GM12878 (cell line): ENCODE data around the gene PDZD2. TPM values are rescaled to one million over a fixed set of nuclear protein-coding genes. Genes with fewer than 3 reads are reported as not detected.

Source experiments
- ATAC-seq: fragments of 200-7000 bp; cut with Tn5 transposase; 3 replicates; pipeline ENCODE4 v1.9.1; 2020; ENCODE audit warnings: mild to moderate bottlenecking, moderate library complexity
- BruUV-seq: library from RNA; stranded (reverse); fragments of 400-500 nt; replicated peaks from 2 replicates; lab custom pipeline; 2021; lab: Mats Ljungman, UMichigan
- CTCF ChIA-PET: fragments of 300-600 bp; sonication (Branson Sonifier 250); formaldehyde crosslinking; extraction: SDS; loops from one replicate; lab custom pipeline; 2021; ENCODE audit warnings: inconsistent platforms; lab: Yijun Ruan, JAX
- POLR2A ChIA-PET: fragments of 350-600 bp; formaldehyde crosslinking; extraction: SDS; loops from one replicate; lab custom pipeline; 2021; ENCODE audit warnings: inconsistent platforms; lab: Charles Lee
- RAD21 ChIA-PET: fragments of 300-600 bp; sonication (Branson Sonifier 250); formaldehyde crosslinking; loops from one replicate; lab custom pipeline; 2023; ENCODE audit warnings: antibody characterized with exemption; ENCODE audit not compliant: unreplicated experiment; lab: Charles Lee
- SMC1A ChIA-PET: fragments of 300-600 bp; sonication (Branson Sonifier 250); formaldehyde crosslinking; loops from one replicate; lab custom pipeline; 2023; ENCODE audit not compliant: unreplicated experiment, uncharacterized antibody; lab: Charles Lee
- DNase-seq: peaks from one replicate; pipeline ENCODE4 v3.0.0-alpha.2; 2011; ENCODE audit warnings: low read depth, low spot score
- FAIRE-seq: peaks from 3 replicates; lab custom pipeline; 2011; peaks lifted over from hg19 to GRCh38; lab: Jason Lieb, UNC
- H2AFZ ChIP-seq: 2 replicates; pipeline ENCODE4 v1.6.0; 2011; ENCODE audit warnings: low read depth, low read length, control low read depth; ENCODE audit not compliant: control insufficient read depth
- H3K27ac ChIP-seq: 2 replicates; pipeline ENCODE4 v1.5.1; 2011; ENCODE audit warnings: control low read depth; ENCODE audit not compliant: control insufficient read depth, insufficient read depth
- H3K27me3 ChIP-seq, 2 experiments: replicated peaks in 1 of 2; 2 replicates each; pipeline versions ENCODE4 v1.6.0 to v1.6.1; 2011; ENCODE audit warnings: low read length in 1 of 2; ENCODE audit not compliant: control insufficient read depth in 2 of 2, insufficient read depth in 2 of 2
- H3K36me3 ChIP-seq, 2 experiments: 2 replicates each; pipeline ENCODE4 v1.5.1; 2011; ENCODE audit warnings: low read length in 1 of 2; ENCODE audit not compliant: control insufficient read depth in 2 of 2, insufficient read depth in 2 of 2
- H3K4me1 ChIP-seq: 2 replicates; pipeline ENCODE4 v1.6.1; 2011; ENCODE audit warnings: mild to moderate bottlenecking, low read length, moderate library complexity, mixed read lengths; ENCODE audit not compliant: control insufficient read depth, insufficient read depth
- H3K4me2 ChIP-seq: 2 replicates; pipeline ENCODE4 v1.6.0; 2011; ENCODE audit warnings: control low read depth; ENCODE audit not compliant: control insufficient read depth, insufficient read depth
- H3K4me3 ChIP-seq: fragments of 200-600 bp; sonication (generic); 2 replicates; pipeline ENCODE4 v1.5.1; 2016
- H3K79me2 ChIP-seq: 2 replicates; pipeline ENCODE4 v1.6.0; 2011; ENCODE audit warnings: low read length; ENCODE audit not compliant: control insufficient read depth, insufficient read depth
- H3K9ac ChIP-seq: 2 replicates; pipeline ENCODE4 v1.8.0; 2011; ENCODE audit warnings: low read length, control low read depth, mixed read lengths; ENCODE audit not compliant: control insufficient read depth, insufficient read depth
- H3K9me3 ChIP-seq: replicated peaks from 3 replicates; pipeline ENCODE4 v1.5.1; 2011; ENCODE audit warnings: mild to moderate bottlenecking, low read length; ENCODE audit not compliant: control insufficient read depth, insufficient read depth
- H4K20me1 ChIP-seq: 2 replicates; pipeline ENCODE4 v1.6.0; 2011; ENCODE audit not compliant: control insufficient read depth, insufficient read depth
- BACH1 ChIP-seq: fragments of 450-650 bp; IDR thresholded peaks from 2 replicates; pipeline ENCODE4 v1.6.1; 2017; ENCODE audit warnings: mild to moderate bottlenecking, borderline replicate concordance
- IKZF2 ChIP-seq, 2 experiments: fragments of 450-650 bp; IDR thresholded peaks; 2 replicates each; pipeline ENCODE4 v1.6.1; 2017; ENCODE audit warnings: mild to moderate bottlenecking in 2 of 2, moderate library complexity in 2 of 2
- JUNB ChIP-seq: IDR thresholded peaks from 2 replicates; pipeline ENCODE4 v1.6.1; 2016; ENCODE audit warnings: antibody characterized with exemption, mild to moderate bottlenecking
- KLF5 ChIP-seq: fragments of 450-650 bp; IDR thresholded peaks from 2 replicates; pipeline ENCODE4 v1.6.1; 2014; ENCODE audit warnings: mild to moderate bottlenecking; ENCODE audit not compliant: partially characterized antibody
- PAX8 ChIP-seq: fragments of 450-650 bp; IDR thresholded peaks from 2 replicates; pipeline ENCODE4 v1.6.1; 2017; ENCODE audit warnings: mild to moderate bottlenecking, moderate library complexity
- POLR2AphosphoS5 ChIP-seq: IDR thresholded peaks from 2 replicates; pipeline ENCODE4 v1.6.1; 2011; ENCODE audit warnings: mild to moderate bottlenecking, low read length, inconsistent platforms
- SPI1 ChIP-seq: IDR thresholded peaks from 2 replicates; pipeline ENCODE4 v1.6.1; 2011; ENCODE audit warnings: low read depth, mild to moderate bottlenecking, low read length, moderate library complexity, borderline replicate concordance; ENCODE audit not compliant: insufficient read depth
- TCF7 ChIP-seq: IDR thresholded peaks from 2 replicates; pipeline ENCODE4 v1.6.1; 2014; ENCODE audit warnings: antibody characterized with exemption, borderline replicate concordance
- WGBS: methylation state at CpG from one replicate; pipeline ENCODE4 v1.1.6; 2016; ENCODE audit warnings: low lambda C conversion rate; ENCODE audit not compliant: insufficient replicate concordance, insufficient coverage; ENCODE audit errors: missing lambda C conversion rate; 5-methylcytosine and 5-hydroxymethylcytosine counted together
- in situ Hi-C: fragments of 300-500 bp; cut with MboI; formaldehyde crosslinking; loops from 9 replicates; pipeline ENCODE4 v1.14.3; 2018; ENCODE audit warnings: mixed read lengths
- intact Hi-C: fragments of 100-400 bp; cut with micrococcal nuclease; formaldehyde crosslinking; loops from one replicate; pipeline ENCODE4 v1.14.2; 2022; ENCODE audit not compliant: unreplicated experiment
- polyA plus RNA-seq, 11 experiments: library from polyadenylated mRNA; depleted of rRNA in 4 of 11; unstranded in 6 of 11; stranded (reverse) in 5 of 11; fragments of >200 nt; fragmentation: Nextera tagmentation in 4 of 11; fragmentation: Illumina TruSeq in 1 of 11; extraction: Ambion mirVana in 4 of 11; extraction: Trizol in 1 of 11; gene quantifications; 1 replicate in 1 of 11; 2 replicates in 10 of 11; pipeline versions ENCODE4 v1.2.1 to v1.2.3, GENCODE V29; 2011 to 2016; ENCODE audit warnings: inconsistent platforms in 2 of 11, missing spikeins in 2 of 11, low read depth in 1 of 11
- total RNA-seq, 4 experiments: library from RNA; depleted of rRNA in 3 of 4; stranded (reverse); fragments of >200 nt in 3 of 4; fragmentation: Illumina TruSeq in 1 of 4; extraction: Trizol in 1 of 4; gene quantifications; 2 replicates each; pipeline versions ENCODE4 v1.2.1 to v1.2.3, GENCODE V29; 2013 to 2021

PDZD2 gene
- total and polyA plus RNA-seq, 10 of the 15 experiments (the other 5 are each of a cell fraction or from before 2014, with no cell fraction given): 0.01 to 0.58 (median 0.29) TPM; not detected in 3

DNA sequence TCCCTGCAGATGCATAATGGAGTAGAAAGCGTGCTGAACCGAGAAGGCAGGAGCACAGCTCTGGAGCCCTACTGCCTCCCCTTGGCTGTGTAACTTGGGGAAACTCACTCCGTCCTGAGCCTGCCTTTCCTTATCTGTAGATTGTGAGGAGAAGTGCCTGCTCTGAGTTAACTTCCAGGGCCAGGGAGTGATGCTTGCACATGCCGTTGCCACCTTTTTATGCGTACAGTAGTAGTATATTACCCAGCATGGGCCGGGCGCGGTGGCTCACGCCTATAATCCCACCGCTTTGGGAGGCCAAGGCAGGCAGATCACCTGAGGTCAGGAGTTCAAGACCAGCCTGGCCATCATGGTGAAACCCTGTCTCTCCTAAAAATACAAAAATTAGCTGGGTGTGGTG, 87.1 kb downstream of the PDZD2 start:
- Histone ChIP-seq H3K79me2 (no peaks in the 10 kb centered on the region), H3K36me3 (no peaks in the 10 kb centered on the region), H3K27me3 (no peaks in the 10 kb centered on the region), H3K4me1 (no peaks in the 10 kb centered on the region), H2AFZ (no peak overlapping the region), H4K20me1 (no peaks in the 10 kb centered on the region), H3K4me3 (no peak overlapping the region), H3K9me3 (no peaks in the 10 kb centered on the region), H3K27ac (no peak overlapping the region), H3K4me2 (no peak overlapping the region), H3K9ac (no peak overlapping the region)
- no peak for DNase-seq
- SMC1A ChIA-PET: no interaction called here
- RAD21 ChIA-PET: no interaction called here
- FAIRE-seq: no peak
- WGBS: 66% methylated on average over 10 of the region's 10 CpGs
- CTCF ChIA-PET: interaction anchor here (0.9 kb wide), 1 partner anchor 43 kb away, joined by 4 read pairs; no protein-coding TSS in a partner anchor
- in situ Hi-C loops: no loop called here
- TF ChIP-seq KLF5: no peak
- no peak for TF ChIP-seq SPI1
- TF ChIP-seq POLR2AphosphoS5: no peak
- no peak for TF ChIP-seq JUNB
- no peak for TF ChIP-seq BACH1
- no peak for TF ChIP-seq TCF7
- BruUV-seq: no TSS peak
- ATAC-seq: no peak
- intact Hi-C loops: no loop called here
- POLR2A ChIA-PET: no interaction called here

DNA sequence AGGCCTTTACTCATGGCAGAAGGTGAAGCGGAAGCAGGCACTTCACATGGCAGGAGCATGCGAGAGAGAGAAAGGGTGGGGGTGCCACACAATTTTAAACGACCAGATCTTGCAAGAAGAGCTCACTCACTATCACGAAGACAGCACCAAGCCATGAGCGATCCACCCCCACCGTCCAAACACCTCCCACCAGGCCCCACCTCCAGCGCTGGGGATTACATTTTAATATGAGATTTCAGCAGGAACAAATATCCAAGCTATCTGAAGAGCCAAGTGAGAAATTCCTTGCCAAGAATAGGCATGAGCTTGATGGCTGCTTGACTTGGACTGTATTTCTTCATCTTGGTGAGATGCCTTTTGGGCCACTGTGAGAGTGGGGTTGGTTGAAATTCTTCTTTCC, 88.0 kb downstream of the PDZD2 start:
- no TSS peak for BruUV-seq
- intact Hi-C loops: no loop called here
- ChIA-PET POLR2A (no interaction called here), CTCF (no interaction called here), RAD21 (no interaction called here), SMC1A (no interaction called here)
- H3K4me2 ChIP-seq: no peak overlapping the region
- no peak overlapping the region for H2AFZ ChIP-seq
- ATAC-seq (no peak), DNase-seq (no peak), FAIRE-seq (no peak)
- H3K4me1 ChIP-seq: no peaks in the 10 kb centered on the region
- no peaks in the 10 kb centered on the region for H3K9me3 ChIP-seq
- H3K27me3 ChIP-seq: no peaks in the 10 kb centered on the region
- in situ Hi-C loops: no loop called here
- WGBS: 49% methylated on average over 7 of the region's 7 CpGs
- no peak overlapping the region for H3K27ac ChIP-seq
- no peaks in the 10 kb centered on the region for H4K20me1 ChIP-seq
- H3K9ac ChIP-seq: no peak overlapping the region
- no peak overlapping the region for H3K4me3 ChIP-seq
- H3K79me2 ChIP-seq: no peaks in the 10 kb centered on the region
- H3K36me3 ChIP-seq: no peaks in the 10 kb centered on the region
- TF ChIP-seq BACH1 (no peak), IKZF2 (IDR thresholded peaks at IDR 0.05) (no peak), PAX8 (no peak)
